ENCODE data around the gene DSG3.

DNA sequence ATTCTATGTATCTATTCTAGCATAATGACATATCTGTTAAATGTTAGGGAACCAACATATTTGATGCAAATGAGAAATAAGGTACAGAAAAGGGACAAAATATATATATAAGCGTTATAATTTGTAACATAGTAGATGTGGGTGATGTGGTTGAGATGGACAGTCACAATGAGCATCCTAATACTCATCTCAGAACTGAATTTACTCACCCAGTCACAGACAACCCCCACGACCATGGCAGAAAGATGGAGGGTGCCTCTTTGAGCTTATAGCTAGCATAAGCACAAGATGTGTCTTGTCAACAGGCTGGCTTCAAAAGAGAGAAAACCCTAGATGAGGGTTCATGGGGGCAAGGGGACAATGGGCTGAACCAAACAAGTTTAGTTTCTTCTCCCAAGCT is 9.1 kb upstream of the DSG3 start:
- TF ChIP-seq, protein P1, sequence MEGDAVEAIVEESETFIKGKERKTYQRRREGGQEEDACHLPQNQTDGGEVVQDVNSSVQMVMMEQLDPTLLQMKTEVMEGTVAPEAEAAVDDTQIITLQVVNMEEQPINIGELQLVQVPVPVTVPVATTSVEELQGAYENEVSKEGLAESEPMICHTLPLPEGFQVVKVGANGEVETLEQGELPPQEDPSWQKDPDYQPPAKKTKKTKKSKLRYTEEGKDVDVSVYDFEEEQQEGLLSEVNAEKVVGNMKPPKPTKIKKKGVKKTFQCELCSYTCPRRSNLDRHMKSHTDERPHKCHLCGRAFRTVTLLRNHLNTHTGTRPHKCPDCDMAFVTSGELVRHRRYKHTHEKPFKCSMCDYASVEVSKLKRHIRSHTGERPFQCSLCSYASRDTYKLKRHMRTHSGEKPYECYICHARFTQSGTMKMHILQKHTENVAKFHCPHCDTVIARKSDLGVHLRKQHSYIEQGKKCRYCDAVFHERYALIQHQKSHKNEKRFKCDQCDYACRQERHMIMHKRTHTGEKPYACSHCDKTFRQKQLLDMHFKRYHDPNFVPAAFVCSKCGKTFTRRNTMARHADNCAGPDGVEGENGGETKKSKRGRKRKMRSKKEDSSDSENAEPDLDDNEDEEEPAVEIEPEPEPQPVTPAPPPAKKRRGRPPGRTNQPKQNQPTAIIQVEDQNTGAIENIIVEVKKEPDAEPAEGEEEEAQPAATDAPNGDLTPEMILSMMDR (IDR thresholded peaks at IDR 0.05): no peak
- TF ChIP-seq POLR2A (IDR thresholded peaks at IDR 0.05): no peak

All from adrenal gland (tissue), 5 donors.